Liver (tissue), 9 donors: ENCODE data around the gene NDUFS4. TPM values are rescaled to one million over a fixed set of nuclear protein-coding genes. Genes with fewer than 3 reads are reported as not detected.

ENCODE experiments used
- DNase-seq: peaks from one replicate; pipeline ENCODE4 v3.0.0-alpha.2; 2017; ENCODE audit warnings: low spot score
- H3K27ac ChIP-seq, 2 donors: one replicate each; pipeline ENCODE4 v1.7.0; 2013; ENCODE audit warnings: inconsistent platforms in 2 of 2, low read length in 2 of 2, control low read depth in 1 of 2, low read depth in 1 of 2, mild to moderate bottlenecking in 1 of 2
- H3K27me3 ChIP-seq, 4 donors: one replicate each; pipeline versions ENCODE4 v1.6.1 to v1.7.0; 2013; ENCODE audit warnings: low read length in 3 of 4, inconsistent platforms in 1 of 4, mild to moderate bottlenecking in 1 of 4, moderate library complexity in 1 of 4; ENCODE audit not compliant: control insufficient read depth in 4 of 4, insufficient read depth in 4 of 4
- H3K36me3 ChIP-seq, 4 donors: one replicate each; pipeline versions ENCODE4 v1.6.1 to v1.7.0; 2013; ENCODE audit warnings: low read length in 3 of 4, mild to moderate bottlenecking in 3 of 4, low read depth in 1 of 4, moderate library complexity in 1 of 4; ENCODE audit not compliant: control insufficient read depth in 4 of 4, insufficient read depth in 3 of 4
- H3K4me1 ChIP-seq, 4 donors: one replicate each; pipeline versions ENCODE4 v1.6.1 to v1.7.0; 2013; ENCODE audit warnings: low read length in 3 of 4, mild to moderate bottlenecking in 3 of 4, moderate library complexity in 1 of 4; ENCODE audit not compliant: control insufficient read depth in 4 of 4, insufficient read depth in 4 of 4
- H3K4me3 ChIP-seq, 3 donors: one replicate each; pipeline versions ENCODE4 v1.6.1 to v1.7.0; 2013; ENCODE audit warnings: low read length in 3 of 3, control low read depth in 1 of 3, low read depth in 1 of 3, mild to moderate bottlenecking in 1 of 3
- H3K9ac ChIP-seq, 2 donors: one replicate each; pipeline ENCODE4 v1.7.0; 2013; ENCODE audit warnings: low read length in 2 of 2, mild to moderate bottlenecking in 2 of 2, moderate library complexity in 2 of 2, control low read depth in 1 of 2, low read depth in 1 of 2
- H3K9me3 ChIP-seq, 4 donors: one replicate each; pipeline versions ENCODE4 v1.6.1 to v1.7.0; 2013; ENCODE audit warnings: low read length in 3 of 4; ENCODE audit not compliant: control insufficient read depth in 4 of 4
- ATF3 ChIP-seq: IDR thresholded peaks from 2 replicates; pipeline ENCODE4 v1.6.1; 2016; ENCODE audit warnings: antibody characterized with exemption
- CTCF ChIP-seq: fragments of 150-350 bp; IDR thresholded peaks from 2 replicates; pipeline ENCODE4 v1.5.1; 2017; ENCODE audit warnings: improper control_type of control experiment, low read depth, low read length; ENCODE audit not compliant: missing input control
- EGR1 ChIP-seq, 2 donors: IDR thresholded peaks; 2 replicates each; pipeline ENCODE4 v1.6.1; 2016 to 2018; ENCODE audit warnings: antibody characterized with exemption in 2 of 2, low read depth in 2 of 2
- FOXA1 ChIP-seq: IDR thresholded peaks from 2 replicates; pipeline ENCODE4 v1.6.1; 2016; ENCODE audit warnings: antibody characterized with exemption
- FOXA2 ChIP-seq: IDR thresholded peaks from 2 replicates; pipeline ENCODE4 v1.6.1; 2016; ENCODE audit warnings: antibody characterized with exemption
- GABPA ChIP-seq, 2 donors: IDR thresholded peaks in 1 of 2; conservative IDR thresholded peaks in 1 of 2; 2 replicates each; pipeline ENCODE4 v1.6.1; 2016; ENCODE audit warnings: antibody characterized with exemption in 2 of 2, mild to moderate bottlenecking in 1 of 2, moderate library complexity in 1 of 2
- HNF4A ChIP-seq, 2 donors: conservative IDR thresholded peaks; 2 replicates each; pipeline ENCODE4 v1.6.1; 2016; ENCODE audit warnings: antibody characterized with exemption in 2 of 2, mild to moderate bottlenecking in 2 of 2
- HNF4G ChIP-seq: IDR thresholded peaks from 2 replicates; pipeline ENCODE4 v1.6.1; 2016; ENCODE audit warnings: antibody characterized with exemption
- JUND ChIP-seq, 2 donors: IDR thresholded peaks; 2 replicates each; pipeline ENCODE4 v1.6.1; 2016; ENCODE audit warnings: antibody characterized with exemption in 2 of 2
- MAX ChIP-seq: IDR thresholded peaks from 2 replicates; pipeline ENCODE4 v1.6.1; 2016; ENCODE audit warnings: antibody characterized with exemption
- NR2F2 ChIP-seq: IDR thresholded peaks from 2 replicates; pipeline ENCODE4 v1.6.1; 2016; ENCODE audit warnings: antibody characterized with exemption
- RAD21 ChIP-seq, 2 donors: IDR thresholded peaks; 2 replicates each; pipeline ENCODE4 v1.6.1; 2016; ENCODE audit warnings: antibody characterized with exemption in 2 of 2, mild to moderate bottlenecking in 2 of 2
- REST ChIP-seq: IDR thresholded peaks from 2 replicates; pipeline ENCODE4 v1.6.1; 2016; ENCODE audit warnings: antibody characterized with exemption, mild to moderate bottlenecking
- RXRA ChIP-seq, 2 donors: IDR thresholded peaks; 2 replicates each; pipeline ENCODE4 v1.6.1; 2017 to 2018; ENCODE audit warnings: antibody characterized with exemption in 2 of 2, mild to moderate bottlenecking in 1 of 2
- SP1 ChIP-seq: IDR thresholded peaks from 2 replicates; pipeline ENCODE4 v1.6.1; 2018; ENCODE audit warnings: antibody characterized with exemption, mild to moderate bottlenecking
- TAF1 ChIP-seq: conservative IDR thresholded peaks from 2 replicates; pipeline ENCODE4 v1.6.1; 2016; ENCODE audit warnings: antibody characterized with exemption, mild to moderate bottlenecking
- YY1 ChIP-seq: IDR thresholded peaks from 2 replicates; pipeline ENCODE4 v1.6.1; 2016; ENCODE audit warnings: antibody characterized with exemption, mild to moderate bottlenecking
- ZBTB33 ChIP-seq: IDR thresholded peaks from 2 replicates; pipeline ENCODE4 v1.6.1; 2016; ENCODE audit warnings: antibody characterized with exemption
- WGBS: extraction: QIAGEN DNeasy Blood & Tissue Kit; methylation state at CpG from one replicate; pipeline ENCODE4 v1.1.7; 2013; 5-methylcytosine and 5-hydroxymethylcytosine counted together
- polyA plus RNA-seq, 2 donors: library from polyadenylated mRNA; stranded (reverse) in 1 of 2; unstranded in 1 of 2; fragments of 200-250 nt in 1 of 2; fragments of >200 nt in 1 of 2; fragmentation: Nextera tagmentation in 1 of 2; extraction: Ambion mirVana in 1 of 2; gene quantifications; one replicate each; pipeline versions ENCODE4 v1.2.1 to v1.2.3, GENCODE V29; 2013 to 2015
- total RNA-seq, 2 donors: library from RNA; depleted of rRNA; stranded (reverse); fragments of >200 nt; gene quantifications; one replicate each; pipeline ENCODE4 v1.2.3, GENCODE V29; 2014
- donor health status: healthy.
- donor health status: healthy.
- donor health status: healthy.
- donor health status: healthy.
- donor health status: healthy.

The NDUFS4 gene
- total and polyA plus RNA-seq, 4 donors, result 35.9 to 114 (median 53.4) TPM

- no peaks in the 10 kb centered on the region for H3K9me3 ChIP-seq
- peak overlapping the region in 1 of 2 donors; percentile 86 for H3K27ac ChIP-seq
- H3K36me3 ChIP-seq, result no peaks in the 10 kb centered on the region
- WGBS, result 21% methylated on average over 5 of the region's 5 CpGs
- peak overlapping the region; percentile 73 to 88 (median 88) for H3K4me3 ChIP-seq
- TF ChIP-seq RXRA (IDR thresholded peaks at IDR 0.05) (no peak), SP1 (no peak), MAX (no peak), EGR1 (IDR thresholded peaks at IDR 0.05; ENCODE audit: low read depth in 2 of 2) (no peak), GABPA (IDR thresholded peaks at IDR 0.05 in 1 of 2, conservative IDR thresholded peaks at IDR 0.05 in 1 of 2) (no peak), ATF3 (no peak), HNF4A (conservative IDR thresholded peaks at IDR 0.05) (no peak), FOXA1 (no peak), RAD21 (IDR thresholded peaks at IDR 0.05) (no peak), FOXA2 (no peak), JUND (IDR thresholded peaks at IDR 0.05) (no peak), CTCF (no peak), REST (no peak), TAF1 (no peak), ZBTB33 (no peak), HNF4G (no peak), NR2F2 (no peak), YY1 (no peak)
- no peak for DNase-seq
- H3K9ac ChIP-seq, result peak overlapping the region; percentile 73 to 92
- peaks cover 0 to 1% (median 0%) of the 10 kb centered on the region in 4 donors for H3K27me3 ChIP-seq
- H3K4me1 ChIP-seq, result peaks cover 3 to 19% (median 11%) of the 10 kb centered on the region in 4 donors
Measured at GRCh38 chr5:53560028-53560427, 411 bp upstream of the NDUFS4 start.
